HEK293 (cell line): Measurements from ENCODE around the gene WDR82.

Experiments used
- CTCF ChIA-PET: fragments of 350-600 bp; formaldehyde crosslinking; extraction: SDS; loops from one replicate; lab custom pipeline; 2021; ENCODE audit warnings: antibody characterized with exemption; lab: Yijun Ruan, JAX
- POLR2A ChIA-PET: fragments of 300-600 bp; formaldehyde crosslinking; extraction: SDS; loops from one replicate; lab custom pipeline; 2020; ENCODE audit warnings: antibody characterized with exemption, inconsistent platforms; lab: Yijun Ruan, JAX
- H3K27ac ChIP-seq: fragments of 200-500 bp; sonication (Bioruptor generic); 2 replicates; pipeline ENCODE4 v1.5.1; 2014; ENCODE audit warnings: low read depth, low read length, control low read depth, inconsistent platforms; ENCODE audit errors: extremely low read depth
- H3K36me3 ChIP-seq, 2 experiments: fragments of 200-500 bp in 1 of 2; sonication (Bioruptor generic) in 1 of 2; 1 replicate in 1 of 2; 2 replicates in 1 of 2; pipeline ENCODE4 v1.5.1; 2014 to 2017; ENCODE audit warnings: inconsistent platforms in 2 of 2, low read length in 2 of 2; ENCODE audit not compliant: control insufficient read depth in 2 of 2, insufficient read depth in 1 of 2
- H3K4me1 ChIP-seq: fragments of 200-500 bp; sonication (Bioruptor generic); 2 replicates; pipeline ENCODE4 v1.5.1; 2014; ENCODE audit warnings: mild to moderate bottlenecking, low read length, inconsistent platforms; ENCODE audit not compliant: control insufficient read depth, insufficient read depth
- H3K4me3 ChIP-seq: 2 replicates; pipeline ENCODE4 v1.5.1; 2011; ENCODE audit warnings: low read depth, mild to moderate bottlenecking, control low read depth, low read length, moderate library complexity
- H3K9me3 ChIP-seq: fragments of 200-500 bp; sonication (Bioruptor generic); 2 replicates; pipeline ENCODE4 v1.5.1; 2014; ENCODE audit warnings: low read depth, low read length, inconsistent platforms; ENCODE audit not compliant: control insufficient read depth, insufficient read depth
- KLF7 ChIP-seq: fragments of 450-650 bp; formaldehyde crosslinking; IDR thresholded peaks from 2 replicates; pipeline ENCODE4 v1.5.1; 2016; ENCODE audit warnings: missing biosample characterization, missing genetic modification characterization, borderline replicate concordance
- MYNN ChIP-seq: fragments of 450-650 bp; formaldehyde crosslinking; IDR thresholded peaks from 2 replicates; pipeline ENCODE4 v1.5.1; 2016; ENCODE audit warnings: missing biosample characterization, missing genetic modification characterization, borderline replicate concordance
- REST ChIP-seq: fragments of 450-650 bp; formaldehyde crosslinking; IDR thresholded peaks from 2 replicates; pipeline ENCODE4 v1.5.1; 2016; ENCODE audit warnings: missing biosample characterization, missing genetic modification characterization
- ZBTB10 ChIP-seq: fragments of 450-650 bp; formaldehyde crosslinking; IDR thresholded peaks from 2 replicates; pipeline ENCODE4 v1.5.1; 2016; ENCODE audit warnings: missing biosample characterization, missing genetic modification characterization
- ZFP3 ChIP-seq: fragments of 450-650 bp; formaldehyde crosslinking; IDR thresholded peaks from 2 replicates; pipeline ENCODE4 v1.5.1; 2016; ENCODE audit warnings: low read depth, missing biosample characterization, missing genetic modification characterization
- ZNF146 ChIP-seq: fragments of 450-650 bp; formaldehyde crosslinking; IDR thresholded peaks from 2 replicates; pipeline ENCODE4 v1.5.1; 2016; ENCODE audit warnings: missing biosample characterization, missing genetic modification characterization
- ZNF157 ChIP-seq: fragments of 450-650 bp; formaldehyde crosslinking; IDR thresholded peaks from 2 replicates; pipeline ENCODE4 v1.5.1; 2016; ENCODE audit warnings: missing biosample characterization, missing genetic modification characterization
- ZNF175 ChIP-seq: fragments of 450-650 bp; formaldehyde crosslinking; IDR thresholded peaks from 2 replicates; pipeline ENCODE4 v1.5.1; 2016; ENCODE audit warnings: missing biosample characterization, missing genetic modification characterization
- ZNF433 ChIP-seq: fragments of 450-650 bp; formaldehyde crosslinking; IDR thresholded peaks from 2 replicates; pipeline ENCODE4 v1.5.1; 2016; ENCODE audit warnings: missing biosample characterization, missing genetic modification characterization, low read depth
- ZNF624 ChIP-seq: fragments of 450-650 bp; formaldehyde crosslinking; IDR thresholded peaks from 2 replicates; pipeline ENCODE4 v1.5.1; 2017; ENCODE audit warnings: missing biosample characterization, missing genetic modification characterization
- ZNF837 ChIP-seq: fragments of 450-650 bp; formaldehyde crosslinking; IDR thresholded peaks from 2 replicates; pipeline ENCODE4 v1.5.1; 2016; ENCODE audit warnings: missing biosample characterization, missing genetic modification characterization

The WDR82 gene

GRCh38 chr3:52317208-52318000, 39.0 kb upstream of the WDR82 start:
- TF ChIP-seq ZNF433 (tag by site-specific recombination) (no peak), ZNF146 (tag by site-specific recombination) (no peak), ZNF624 (tag by site-specific recombination) (no peak)
- no peak overlapping the region for H3K27ac ChIP-seq
- CTCF ChIA-PET, result interaction anchor here (1.0 kb wide), 1 partner anchor 22 kb away, joined by 3 read pairs; no protein-coding TSS in a partner anchor
- H3K4me3 ChIP-seq, result no peak overlapping the region
- H3K36me3 ChIP-seq, result no peaks in the 10 kb centered on the region
- no peaks in the 10 kb centered on the region for H3K9me3 ChIP-seq
- POLR2A ChIA-PET, result no interaction called here
- H3K4me1 ChIP-seq, result no peaks in the 10 kb centered on the region

- Histone ChIP-seq H3K27ac (no peak within 1 kb of the TSS), H3K4me3 (no peak within 1 kb of the TSS), H3K9me3 (no peaks in the 10 kb centered on the region), H3K4me1 (no peaks in the 10 kb centered on the region), H3K36me3 (no peaks in the 10 kb centered on the region)
- ChIA-PET CTCF (interaction anchor here (1.0 to 1.1 kb wide), 2 partner anchors 23 kb away, joined by 3 to 4 read pairs; no protein-coding TSS in a partner anchor), POLR2A (interaction anchor here (0.6 kb wide), 1 partner anchor 267 kb away, joined by 5 read pairs; no protein-coding TSS in a partner anchor)
- TF ChIP-seq MYNN (tag by site-specific recombination), result no peak
- TF ChIP-seq ZFP3, result peak; percentile 73
- no peak for TF ChIP-seq ZNF837 (tag by site-specific recombination)
Observed at GRCh38 chr3:52315977-52316764, 37.7 kb upstream of the WDR82 start, which contains the start of gene DNAH1. Gene DNAH1 (plus strand): TSS chr3:52316319. CDS start chr3:52322443, 6,124 bp downstream.

GRCh38 chr3:52315006-52315405, 36.6 kb upstream of the WDR82 start:
- H3K27ac ChIP-seq, result no peak overlapping the region
- no peaks in the 10 kb centered on the region for H3K36me3 ChIP-seq
- CTCF ChIA-PET, result interaction anchor here (1.1 kb wide), 1 partner anchor 25 kb away, joined by 4 read pairs; no protein-coding TSS in a partner anchor
- POLR2A ChIA-PET, result no interaction called here
- TF ChIP-seq ZNF433 (tag by site-specific recombination) (no peak), ZNF175 (tag by site-specific recombination) (no peak), ZNF157 (tag by site-specific recombination) (no peak)
- H3K9me3 ChIP-seq, result no peaks in the 10 kb centered on the region
- no peaks in the 10 kb centered on the region for H3K4me1 ChIP-seq
- no peak overlapping the region for H3K4me3 ChIP-seq

GRCh38 chr3:52314489-52314888, 36.0 kb upstream of the WDR82 start:
- Histone ChIP-seq H3K4me3 (no peak overlapping the region), H3K27ac (no peak overlapping the region), H3K36me3 (no peaks in the 10 kb centered on the region), H3K4me1 (no peaks in the 10 kb centered on the region), H3K9me3 (no peaks in the 10 kb centered on the region)
- CTCF ChIA-PET, result no interaction called here
- POLR2A ChIA-PET, result no interaction called here
- no peak for TF ChIP-seq ZBTB10 (tag by site-specific recombination)
- 0 out of 2 replicates have a peak, but pooled peaks have one; percentile 19 for TF ChIP-seq REST (tag by site-specific recombination)
- no peak for TF ChIP-seq KLF7 (tag by site-specific recombination)
- TF ChIP-seq, all 188 proteins: peak for 1
